Smooth muscle cell (in vitro differentiated cells): ENCODE measurements around the gene CLIP4. TPM values are rescaled to one million over a fixed set of nuclear protein-coding genes. Genes with fewer than 3 reads are reported as not detected.
"Not testable (repeated sequence)": the region's sequence is repeated elsewhere in the genome, so short reads cannot be mapped to it uniquely, and the experiment has no call there.

Experiments used
- DNase-seq: peaks from one replicate; lab custom pipeline; 2025; ENCODE audit not compliant: unreplicated experiment; lab: John Stamatoyannopoulos, UW
- H2AFZ ChIP-seq: fragments of 200-600 bp; sonication (generic); 2 replicates; pipeline ENCODE4 v1.6.0; 2016; ENCODE audit warnings: antibody characterized with exemption, low read depth, mild to moderate bottlenecking
- H3F3A ChIP-seq: fragments of 200-600 bp; sonication (generic); 2 replicates; pipeline ENCODE4 v1.6.0; 2017; ENCODE audit warnings: antibody characterized with exemption, low read depth
- H3K27ac ChIP-seq: fragments of 200-600 bp; sonication (generic); 2 replicates; pipeline ENCODE4 v1.5.1; 2016; ENCODE audit warnings: low read depth, mild to moderate bottlenecking
- H3K27me3 ChIP-seq: fragments of 200-600 bp; sonication (generic); 2 replicates; pipeline ENCODE4 v1.6.1; 2016; ENCODE audit warnings: low read depth, mild to moderate bottlenecking
- H3K36me3 ChIP-seq: fragments of 200-600 bp; sonication (generic); 2 replicates; pipeline ENCODE4 v1.5.1; 2016; ENCODE audit warnings: low read depth
- H3K4me1 ChIP-seq: fragments of 200-600 bp; sonication (generic); 2 replicates; pipeline ENCODE4 v1.5.1; 2016; ENCODE audit warnings: low read depth
- H3K4me2 ChIP-seq: fragments of 200-600 bp; sonication (generic); 2 replicates; pipeline ENCODE4 v1.6.0; 2016; ENCODE audit warnings: mild to moderate bottlenecking
- H3K4me3 ChIP-seq: fragments of 200-600 bp; sonication (generic); 2 replicates; pipeline ENCODE4 v1.5.1; 2016; ENCODE audit warnings: mild to moderate bottlenecking
- H3K79me2 ChIP-seq: fragments of 200-600 bp; sonication (generic); 2 replicates; pipeline ENCODE4 v1.6.0; 2016; ENCODE audit warnings: low read depth, mild to moderate bottlenecking
- H3K9ac ChIP-seq: fragments of 200-600 bp; sonication (generic); 2 replicates; pipeline ENCODE4 v1.6.0; 2016; ENCODE audit warnings: low read depth
- H3K9me3 ChIP-seq: fragments of 200-600 bp; sonication (generic); replicated peaks from 2 replicates; pipeline ENCODE4 v1.5.1; 2016; ENCODE audit warnings: low read depth
- H4K20me1 ChIP-seq: fragments of 200-600 bp; sonication (generic); 2 replicates; pipeline ENCODE4 v1.6.0; 2016; ENCODE audit warnings: low read depth
- CTCF ChIP-seq: fragments of 200-600 bp; sonication (generic); IDR thresholded peaks from 2 replicates; pipeline ENCODE4 v1.5.1; 2017; ENCODE audit warnings: borderline replicate concordance, mild to moderate bottlenecking, antibody characterized with exemption; ENCODE audit not compliant: insufficient read depth, poor library complexity, severe bottlenecking
- WGBS: methylation state at CpG from one replicate; pipeline ENCODE4 v1.1.7; 2016; ENCODE audit warnings: low lambda C conversion rate; 5-methylcytosine and 5-hydroxymethylcytosine counted together
- polyA plus RNA-seq: library from polyadenylated mRNA; unstranded; fragments of >200 nt; fragmentation: Nextera tagmentation; extraction: Ambion mirVana; gene quantifications from 2 replicates; pipeline ENCODE4 v1.2.1, GENCODE V29; 2016
- total RNA-seq: library from RNA; depleted of rRNA; stranded (reverse); fragments of >200 nt; gene quantifications from 2 replicates; pipeline ENCODE4 v1.2.3, GENCODE V29; 2014

The CLIP4 gene
- total and polyA plus RNA-seq, 2 experiments from 2014 or later: 5.7 to 18.9 TPM

- H4K20me1 ChIP-seq: no peaks in the 10 kb centered on the region
- no peak overlapping the region for H3K4me2 ChIP-seq
- TF ChIP-seq CTCF: no peak
- peak overlapping the region; percentile 94 for H3K27ac ChIP-seq
- peaks cover 8% of the 10 kb centered on the region for H3F3A ChIP-seq
- no peaks in the 10 kb centered on the region for H3K9me3 ChIP-seq
- peaks cover 5% of the 10 kb centered on the region for H3K4me1 ChIP-seq
- no peak overlapping the region for H3K4me3 ChIP-seq
- no peaks in the 10 kb centered on the region for H3K27me3 ChIP-seq
- no peak overlapping the region for H2AFZ ChIP-seq
- no peaks in the 10 kb centered on the region for H3K79me2 ChIP-seq
- 79% methylated on average over 3 of the region's 3 CpGs for WGBS
- no peak overlapping the region for H3K9ac ChIP-seq
- no peaks in the 10 kb centered on the region for H3K36me3 ChIP-seq
- no peak for DNase-seq
Measured at GRCh38 chr2:29106256-29106655, 9.0 kb upstream of the CLIP4 start.

- H2AFZ ChIP-seq: no peak overlapping the region
- 29% methylated on average over 2 of the region's 2 CpGs for WGBS
- H3K79me2 ChIP-seq: no peaks in the 10 kb centered on the region
- no peaks in the 10 kb centered on the region for H3K36me3 ChIP-seq
- H3K9ac ChIP-seq: no peak overlapping the region
- H3K27me3 ChIP-seq: no peaks in the 10 kb centered on the region
- DNase-seq: no peak
- no peak overlapping the region for H3K4me2 ChIP-seq
- no peak for TF ChIP-seq CTCF
- no peaks in the 10 kb centered on the region for H4K20me1 ChIP-seq
- H3K4me1 ChIP-seq: peaks cover 5% of the 10 kb centered on the region
- peak overlapping the region; percentile 94 for H3K27ac ChIP-seq
- H3K9me3 ChIP-seq: no peaks in the 10 kb centered on the region
- peaks cover 10% of the 10 kb centered on the region for H3F3A ChIP-seq
- no peak overlapping the region for H3K4me3 ChIP-seq
Measured at GRCh38 chr2:29106980-29107388, 8.2 kb upstream of the CLIP4 start.

- H3F3A ChIP-seq: peaks cover 10% of the 10 kb centered on the region
- DNase-seq, H3K79me2 ChIP-seq, H3K4me3 ChIP-seq, H3K4me1 ChIP-seq, H3K36me3 ChIP-seq, H4K20me1 ChIP-seq, H2AFZ ChIP-seq, H3K27me3 ChIP-seq, H3K9me3 ChIP-seq: not testable (repeated sequence)
- peak overlapping the region; percentile 77 for H3K4me2 ChIP-seq
- H3K9ac ChIP-seq: peak overlapping the region; percentile 61
- peak overlapping the region; percentile 94 for H3K27ac ChIP-seq
- WGBS: 99% methylated on average over 3 of the region's 3 CpGs
Measured at GRCh38 chr2:29107547-29107946, 7.7 kb upstream of the CLIP4 start.

GRCh38 chr2:29108225-29108624, 7.0 kb upstream of the CLIP4 start:
- WGBS: 14% methylated on average over 8 of the region's 8 CpGs
- no peak overlapping the region for H3K4me3 ChIP-seq
- no peak for TF ChIP-seq CTCF
- H3K9me3 ChIP-seq: no peaks in the 10 kb centered on the region
- peak overlapping the region; percentile 77 for H3K4me2 ChIP-seq
- H2AFZ ChIP-seq: no peak overlapping the region
- H4K20me1 ChIP-seq: no peaks in the 10 kb centered on the region
- peak overlapping the region; percentile 73 for H3K9ac ChIP-seq
- no peaks in the 10 kb centered on the region for H3K79me2 ChIP-seq
- H3K4me1 ChIP-seq: peaks cover 5% of the 10 kb centered on the region
- H3K36me3 ChIP-seq: no peaks in the 10 kb centered on the region
- peak overlapping the region; percentile 94 for H3K27ac ChIP-seq
- DNase-seq: peak; percentile 23
- peaks cover 10% of the 10 kb centered on the region for H3F3A ChIP-seq
- H3K27me3 ChIP-seq: no peaks in the 10 kb centered on the region
